Calu3 (cell line): ENCODE measurements around the gene HOATZ. TPM values are rescaled to one million over a fixed set of nuclear protein-coding genes. Genes with fewer than 3 reads are reported as not detected.

Source experiments
- BruUV-seq: library from RNA; stranded (reverse); fragments of 400-500 nt; replicated peaks from 2 replicates; lab custom pipeline; 2021; lab: Mats Ljungman, UMichigan
- CTCF ChIA-PET: fragments of 300-600 bp; sonication (Branson Sonifier 250); formaldehyde crosslinking; loops from one replicate; lab custom pipeline; 2022; ENCODE audit warnings: antibody characterized with exemption; lab: Charles Lee
- DNase-seq: peaks from one replicate; pipeline ENCODE4 v3.0.0; 2022
- H3K27ac Mint-ChIP-seq: one replicate; pipeline ENCODE4 v1.8.0; 2022; ENCODE audit warnings: mixed read lengths; ENCODE audit not compliant: unreplicated experiment
- H3K27me3 Mint-ChIP-seq: one replicate; pipeline ENCODE4 v1.8.0; 2022; ENCODE audit warnings: mixed read lengths; ENCODE audit not compliant: unreplicated experiment
- H3K36me3 Mint-ChIP-seq: one replicate; pipeline ENCODE4 v1.8.0; 2022; ENCODE audit warnings: mild to moderate bottlenecking, moderate library complexity, mixed read lengths; ENCODE audit not compliant: insufficient read depth, unreplicated experiment
- H3K4me1 Mint-ChIP-seq: one replicate; pipeline ENCODE4 v1.8.0; 2022; ENCODE audit warnings: mild to moderate bottlenecking, low read depth, mixed read lengths; ENCODE audit not compliant: unreplicated experiment
- H3K4me3 Mint-ChIP-seq: one replicate; pipeline ENCODE4 v1.8.0; 2022; ENCODE audit warnings: mild to moderate bottlenecking, low read depth, moderate library complexity, mixed read lengths; ENCODE audit not compliant: unreplicated experiment
- H3K9me3 Mint-ChIP-seq: one replicate; pipeline ENCODE4 v1.8.0; 2022; ENCODE audit warnings: low read depth, mixed read lengths; ENCODE audit not compliant: unreplicated experiment
- intact Hi-C: fragments of 100-400 bp; cut with micrococcal nuclease; formaldehyde crosslinking; loops from one replicate; pipeline ENCODE4 v1.10.0; 2022; ENCODE audit not compliant: unreplicated experiment
- total RNA-seq: library from RNA; stranded (reverse); gene quantifications from 2 replicates; pipeline ENCODE4 v1.2.3, GENCODE V29; 2022
- TF ChIP-seq, protein P1 (sequence below): fragments of 200-600 bp; IDR thresholded peaks from one replicate; pipeline ENCODE4 v1.8.0; 2022; ENCODE audit warnings: antibody characterized with exemption; ENCODE audit not compliant: unreplicated experiment

Gene HOATZ
- total RNA-seq, 1 experiment from 2014 or later: not detected

DNA sequence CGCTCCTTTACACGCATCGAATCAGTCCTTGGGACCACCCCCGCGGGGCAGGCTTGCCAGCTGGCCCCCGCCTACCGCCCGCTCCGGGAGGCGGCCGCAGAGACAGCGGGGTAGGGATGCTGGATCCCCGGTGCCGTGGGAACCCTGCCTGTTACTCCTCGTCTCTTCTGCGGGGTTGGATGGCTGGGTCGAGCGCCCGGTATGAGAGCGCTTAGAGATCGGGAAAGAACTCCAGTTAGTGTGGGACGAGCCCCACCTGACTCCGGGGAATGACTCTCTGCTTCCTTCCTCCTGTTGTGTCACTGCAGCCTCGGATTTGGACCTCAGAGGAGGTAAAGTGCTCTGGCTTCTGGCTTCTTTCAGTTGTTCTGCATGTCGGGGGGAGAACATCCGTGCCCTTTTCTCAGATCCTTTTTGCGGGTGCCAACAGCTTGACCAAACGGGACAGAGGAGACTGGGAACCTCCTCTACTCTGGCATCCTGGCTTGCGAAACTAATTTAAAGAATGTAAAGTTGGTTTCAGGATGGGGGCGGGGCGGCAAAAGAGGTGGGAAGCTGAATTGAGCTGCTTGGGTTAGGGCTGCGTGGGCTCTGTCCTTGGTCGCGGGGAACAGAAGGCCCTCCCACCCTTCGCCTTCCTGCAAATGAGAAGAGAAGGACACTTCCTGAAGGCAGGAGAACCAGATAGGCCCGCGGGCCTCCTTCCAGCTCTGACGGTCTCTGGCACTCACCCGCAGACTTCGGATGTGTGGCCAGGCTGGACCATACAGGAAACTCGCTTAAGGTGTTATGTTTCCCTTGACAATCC lies 26.9 kb downstream of the HOATZ start:
- Mint-ChIP-seq H3K27ac (peak overlapping the region; percentile 66), H3K36me3 (peaks cover 6% of the 10 kb centered on the region), H3K4me3 (peak overlapping the region; percentile 75), H3K27me3 (no peaks in the 10 kb centered on the region), H3K4me1 (peaks cover 7% of the 10 kb centered on the region), H3K9me3 (no peaks in the 10 kb centered on the region)
- peak; percentile 17 for DNase-seq
- TF ChIP-seq, protein P1, sequence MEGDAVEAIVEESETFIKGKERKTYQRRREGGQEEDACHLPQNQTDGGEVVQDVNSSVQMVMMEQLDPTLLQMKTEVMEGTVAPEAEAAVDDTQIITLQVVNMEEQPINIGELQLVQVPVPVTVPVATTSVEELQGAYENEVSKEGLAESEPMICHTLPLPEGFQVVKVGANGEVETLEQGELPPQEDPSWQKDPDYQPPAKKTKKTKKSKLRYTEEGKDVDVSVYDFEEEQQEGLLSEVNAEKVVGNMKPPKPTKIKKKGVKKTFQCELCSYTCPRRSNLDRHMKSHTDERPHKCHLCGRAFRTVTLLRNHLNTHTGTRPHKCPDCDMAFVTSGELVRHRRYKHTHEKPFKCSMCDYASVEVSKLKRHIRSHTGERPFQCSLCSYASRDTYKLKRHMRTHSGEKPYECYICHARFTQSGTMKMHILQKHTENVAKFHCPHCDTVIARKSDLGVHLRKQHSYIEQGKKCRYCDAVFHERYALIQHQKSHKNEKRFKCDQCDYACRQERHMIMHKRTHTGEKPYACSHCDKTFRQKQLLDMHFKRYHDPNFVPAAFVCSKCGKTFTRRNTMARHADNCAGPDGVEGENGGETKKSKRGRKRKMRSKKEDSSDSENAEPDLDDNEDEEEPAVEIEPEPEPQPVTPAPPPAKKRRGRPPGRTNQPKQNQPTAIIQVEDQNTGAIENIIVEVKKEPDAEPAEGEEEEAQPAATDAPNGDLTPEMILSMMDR: no peak
- BruUV-seq: no TSS peak
- intact Hi-C loops: no loop called here
- CTCF ChIA-PET: interaction anchor here (0.5 to 0.6 kb wide), 2 partner anchors 65 to 66 kb away, joined by 3 read pairs; no protein-coding TSS in a partner anchor

DNA sequence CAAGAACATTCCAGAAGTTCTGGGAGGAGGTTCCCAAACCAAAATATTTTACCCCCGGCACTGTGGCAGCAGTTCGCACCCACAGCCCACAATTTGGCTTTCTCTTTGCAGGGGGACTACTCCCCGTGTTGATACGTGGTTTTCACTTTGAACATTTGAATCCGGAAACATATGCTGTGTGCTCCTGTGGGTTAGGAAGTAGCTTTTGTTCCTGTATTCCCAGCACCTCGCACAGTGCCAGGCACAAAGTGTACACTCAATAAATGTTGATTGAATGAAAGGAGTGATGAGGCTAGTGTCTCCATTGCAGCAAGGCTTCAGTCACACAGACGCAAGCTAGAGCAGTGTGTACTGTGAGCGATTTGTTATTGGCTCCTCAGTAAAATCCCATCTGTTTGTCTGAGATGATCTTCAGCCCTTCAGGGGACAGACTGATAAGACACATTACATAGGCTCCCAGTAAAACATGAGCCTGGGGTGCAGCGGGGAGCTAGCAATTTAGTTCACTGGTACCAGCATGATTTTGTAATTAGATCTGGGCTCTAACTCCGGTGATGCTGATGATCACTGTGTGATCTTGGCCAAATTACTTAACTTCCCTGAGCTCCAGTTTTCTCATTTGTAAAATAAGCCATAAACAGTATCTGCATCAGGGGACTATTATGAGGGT lies 28.2 kb downstream of the HOATZ start:
- H3K27me3 Mint-ChIP-seq: no peaks in the 10 kb centered on the region
- intact Hi-C loops: no loop called here
- H3K9me3 Mint-ChIP-seq: no peaks in the 10 kb centered on the region
- no peak overlapping the region for H3K4me3 Mint-ChIP-seq
- H3K4me1 Mint-ChIP-seq: peaks cover 7% of the 10 kb centered on the region
- BruUV-seq: no TSS peak
- CTCF ChIA-PET: no interaction called here
- TF ChIP-seq, protein P1: no peak
- DNase-seq: no peak
- H3K27ac Mint-ChIP-seq: no peak overlapping the region
- peaks cover 6% of the 10 kb centered on the region for H3K36me3 Mint-ChIP-seq

GRCh38 chr11:111548525-111548924 lies 33.9 kb downstream of the HOATZ start:
- Mint-ChIP-seq H3K27ac (no peak overlapping the region), H3K27me3 (no peaks in the 10 kb centered on the region), H3K36me3 (no peaks in the 10 kb centered on the region), H3K9me3 (no peaks in the 10 kb centered on the region), H3K4me3 (no peak overlapping the region), H3K4me1 (no peaks in the 10 kb centered on the region)
- CTCF ChIA-PET: no interaction called here
- no peak for DNase-seq
- no TSS peak for BruUV-seq
- TF ChIP-seq, protein P1: no peak
- intact Hi-C loops: no loop called here

DNA sequence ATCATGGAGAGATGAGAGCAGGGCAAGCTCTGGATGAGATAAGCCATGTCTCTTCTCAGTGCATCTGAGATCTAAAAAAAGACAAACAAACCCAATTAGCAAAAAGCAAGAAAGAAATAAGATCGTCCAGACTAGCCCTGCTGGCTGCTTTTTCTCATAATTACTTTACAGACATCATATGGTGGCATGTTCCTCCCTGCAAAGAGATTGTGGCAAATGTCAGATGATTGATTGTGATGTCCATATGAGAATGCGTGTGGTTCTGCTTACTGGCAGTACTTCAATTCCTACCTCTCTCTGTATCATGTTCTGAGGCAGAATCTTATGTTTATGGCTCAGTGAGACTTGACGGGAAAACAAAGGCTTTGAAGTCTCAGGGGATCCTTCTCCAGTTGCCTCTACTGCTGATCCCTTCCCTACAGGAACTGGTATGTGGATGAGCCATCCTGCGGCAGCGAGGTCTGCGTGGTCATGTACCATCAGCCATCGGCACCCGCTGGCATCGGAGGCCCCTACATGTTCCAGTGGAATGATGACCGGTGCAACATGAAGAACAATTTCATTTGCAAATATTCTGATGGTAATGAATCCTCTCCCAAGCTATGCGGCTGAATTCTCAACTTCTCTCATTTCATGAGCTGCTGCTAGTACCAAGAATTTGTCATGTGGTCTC lies 34.8 kb downstream of the HOATZ start:
- no peaks in the 10 kb centered on the region for H3K4me1 Mint-ChIP-seq
- no peaks in the 10 kb centered on the region for H3K27me3 Mint-ChIP-seq
- no peak overlapping the region for H3K27ac Mint-ChIP-seq
- BruUV-seq: no TSS peak
- no peak overlapping the region for H3K4me3 Mint-ChIP-seq
- no peak for DNase-seq
- CTCF ChIA-PET: no interaction called here
- no peaks in the 10 kb centered on the region for H3K9me3 Mint-ChIP-seq
- intact Hi-C loops: no loop called here
- TF ChIP-seq, protein P1: no peak
- no peaks in the 10 kb centered on the region for H3K36me3 Mint-ChIP-seq
